HEK293 (cell line): ENCODE data around the gene TRAF3IP1.

Experiments used
- CTCF ChIA-PET: fragments of 350-600 bp; formaldehyde crosslinking; extraction: SDS; loops from one replicate; lab custom pipeline; 2021; ENCODE audit warnings: antibody characterized with exemption; lab: Yijun Ruan, JAX
- POLR2A ChIA-PET: fragments of 300-600 bp; formaldehyde crosslinking; extraction: SDS; loops from one replicate; lab custom pipeline; 2020; ENCODE audit warnings: antibody characterized with exemption, inconsistent platforms; lab: Yijun Ruan, JAX
- H3K27ac ChIP-seq: fragments of 200-500 bp; sonication (Bioruptor generic); 2 replicates; pipeline ENCODE4 v1.5.1; 2014; ENCODE audit warnings: low read depth, low read length, control low read depth, inconsistent platforms; ENCODE audit errors: extremely low read depth
- H3K36me3 ChIP-seq, 2 experiments: fragments of 200-500 bp in 1 of 2; sonication (Bioruptor generic) in 1 of 2; 1 replicate in 1 of 2; 2 replicates in 1 of 2; pipeline ENCODE4 v1.5.1; 2014 to 2017; ENCODE audit warnings: inconsistent platforms in 2 of 2, low read length in 2 of 2; ENCODE audit not compliant: control insufficient read depth in 2 of 2, insufficient read depth in 1 of 2
- H3K4me1 ChIP-seq: fragments of 200-500 bp; sonication (Bioruptor generic); 2 replicates; pipeline ENCODE4 v1.5.1; 2014; ENCODE audit warnings: mild to moderate bottlenecking, low read length, inconsistent platforms; ENCODE audit not compliant: control insufficient read depth, insufficient read depth
- H3K4me3 ChIP-seq: 2 replicates; pipeline ENCODE4 v1.5.1; 2011; ENCODE audit warnings: low read depth, mild to moderate bottlenecking, control low read depth, low read length, moderate library complexity
- H3K9me3 ChIP-seq: fragments of 200-500 bp; sonication (Bioruptor generic); 2 replicates; pipeline ENCODE4 v1.5.1; 2014; ENCODE audit warnings: low read depth, low read length, inconsistent platforms; ENCODE audit not compliant: control insufficient read depth, insufficient read depth
- GLI2 ChIP-seq: fragments of 450-650 bp; formaldehyde crosslinking; IDR thresholded peaks from 2 replicates; pipeline ENCODE4; 2017; ENCODE audit warnings: missing biosample characterization, missing genetic modification characterization, low read depth, borderline replicate concordance
- GLIS1 ChIP-seq: fragments of 450-650 bp; formaldehyde crosslinking; IDR thresholded peaks from 2 replicates; pipeline ENCODE4 v1.5.1; 2016; ENCODE audit warnings: missing biosample characterization, missing genetic modification characterization
- HOXA7 ChIP-seq: sonication (generic); formaldehyde crosslinking; IDR thresholded peaks from 2 replicates; pipeline ENCODE4 v1.8.1; 2022; ENCODE audit warnings: missing genetic modification reagents, borderline replicate concordance
- HOXD13 ChIP-seq: sonication (generic); formaldehyde crosslinking; IDR thresholded peaks from 2 replicates; pipeline ENCODE4 v1.8.0; 2022; ENCODE audit warnings: missing genetic modification reagents, borderline replicate concordance
- OVOL3 ChIP-seq: fragments of 450-650 bp; formaldehyde crosslinking; IDR thresholded peaks from 2 replicates; pipeline ENCODE4 v1.5.1; 2016; ENCODE audit warnings: missing biosample characterization, missing genetic modification characterization
- PRDM1 ChIP-seq: fragments of 450-650 bp; formaldehyde crosslinking; IDR thresholded peaks from 2 replicates; pipeline ENCODE4; 2016; ENCODE audit warnings: missing biosample characterization, missing genetic modification characterization
- REPIN1 ChIP-seq: fragments of 450-650 bp; formaldehyde crosslinking; IDR thresholded peaks from 2 replicates; pipeline ENCODE4 v1.5.1; 2017; ENCODE audit warnings: missing biosample characterization, missing genetic modification characterization, low read depth
- SCRT2 ChIP-seq: fragments of 450-650 bp; formaldehyde crosslinking; IDR thresholded peaks from 2 replicates; pipeline ENCODE4 v1.5.1; 2016; ENCODE audit warnings: missing biosample characterization, missing genetic modification characterization
- SP2 ChIP-seq: fragments of 450-650 bp; formaldehyde crosslinking; IDR thresholded peaks from 2 replicates; pipeline ENCODE4 v1.5.1; 2016; ENCODE audit warnings: missing biosample characterization, missing genetic modification characterization
- YY2 ChIP-seq: fragments of 450-650 bp; formaldehyde crosslinking; IDR thresholded peaks from 2 replicates; pipeline ENCODE4 v1.5.1; 2016; ENCODE audit warnings: missing biosample characterization, missing genetic modification characterization
- ZBTB21 ChIP-seq: fragments of 450-650 bp; formaldehyde crosslinking; IDR thresholded peaks from 2 replicates; pipeline ENCODE4 v1.5.1; 2017; ENCODE audit warnings: missing biosample characterization, missing genetic modification characterization
- ZFHX2 ChIP-seq: fragments of 450-650 bp; formaldehyde crosslinking; conservative IDR thresholded peaks from 2 replicates; pipeline ENCODE4 v1.5.1; 2016; ENCODE audit warnings: missing biosample characterization, missing genetic modification characterization
- ZNF19 ChIP-seq: fragments of 450-650 bp; formaldehyde crosslinking; IDR thresholded peaks from 2 replicates; pipeline ENCODE4; 2016; ENCODE audit warnings: missing biosample characterization, missing genetic modification characterization, low read depth
- ZNF214 ChIP-seq: fragments of 450-650 bp; formaldehyde crosslinking; IDR thresholded peaks from 2 replicates; pipeline ENCODE4 v1.5.1; 2017; ENCODE audit warnings: missing biosample characterization, mild to moderate bottlenecking, missing genetic modification characterization, borderline replicate concordance
- ZNF292 ChIP-seq: fragments of 450-650 bp; formaldehyde crosslinking; IDR thresholded peaks from 2 replicates; pipeline ENCODE4 v1.5.1; 2016; ENCODE audit warnings: low read depth, missing biosample characterization, missing genetic modification characterization, borderline replicate concordance
- ZNF488 ChIP-seq: fragments of 450-650 bp; formaldehyde crosslinking; IDR thresholded peaks from 2 replicates; pipeline ENCODE4 v1.5.1; 2016; ENCODE audit warnings: missing biosample characterization, missing genetic modification characterization
- ZNF518A ChIP-seq: fragments of 450-650 bp; formaldehyde crosslinking; conservative IDR thresholded peaks from 2 replicates; pipeline ENCODE4 v1.5.1; 2016; ENCODE audit warnings: low read depth, missing biosample characterization, missing genetic modification characterization
- ZNF596 ChIP-seq: fragments of 450-650 bp; IDR thresholded peaks from 2 replicates; pipeline ENCODE4 v1.5.0; 2018; ENCODE audit warnings: missing biosample characterization, mild to moderate bottlenecking, missing genetic modification characterization, moderate library complexity
- ZNF629 ChIP-seq: fragments of 450-650 bp; formaldehyde crosslinking; IDR thresholded peaks from 2 replicates; pipeline ENCODE4 v1.5.1; 2017; ENCODE audit warnings: missing biosample characterization, missing genetic modification characterization
- ZNF660 ChIP-seq: fragments of 450-650 bp; IDR thresholded peaks from 2 replicates; pipeline ENCODE4 v1.5.1; 2018; ENCODE audit warnings: missing biosample characterization, mild to moderate bottlenecking, missing genetic modification characterization
- ZNF843 ChIP-seq: fragments of 450-650 bp; formaldehyde crosslinking; IDR thresholded peaks from 2 replicates; pipeline ENCODE4 v1.5.1; 2016; ENCODE audit warnings: missing biosample characterization, missing genetic modification characterization
- TF ChIP-seq, protein P1 (sequence below): fragments of 450-650 bp; formaldehyde crosslinking; IDR thresholded peaks from 2 replicates; pipeline ENCODE4 v1.5.1; 2016; ENCODE audit warnings: missing biosample characterization, missing genetic modification characterization
- TF ChIP-seq, protein P2 (sequence below): fragments of 450-650 bp; formaldehyde crosslinking; IDR thresholded peaks from 2 replicates; pipeline ENCODE4 v1.5.1; 2017; ENCODE audit warnings: missing biosample characterization, missing genetic modification characterization
- TF ChIP-seq, protein P3 (sequence below): fragments of 450-650 bp; formaldehyde crosslinking; IDR thresholded peaks from 2 replicates; pipeline ENCODE4 v1.5.1; 2017; ENCODE audit warnings: missing biosample characterization, missing genetic modification characterization

Gene TRAF3IP1

GRCh38 chr2:238291550-238292281, 28.6 kb upstream of the TRAF3IP1 start:
- no peaks in the 10 kb centered on the region for H3K36me3 ChIP-seq
- ChIA-PET CTCF (interaction anchor here (2.1 kb wide), 1 partner anchor 28 kb away, joined by 11 read pairs; no protein-coding TSS in a partner anchor), POLR2A (no interaction called here)
- H3K4me1 ChIP-seq = peaks cover under 1% of the 10 kb centered on the region
- H3K9me3 ChIP-seq = no peaks in the 10 kb centered on the region
- TF ChIP-seq ZBTB21 (no peak), SCRT2 (tag by site-specific recombination) (no peak), OVOL3 (tag by site-specific recombination) (no peak), ZNF629 (tag by site-specific recombination) (no peak), HOXA7 (no peak), PRDM1 (tag by site-specific recombination) (no peak), REPIN1 (tag by site-specific recombination) (no peak), HOXD13 (CRISPR knock-in tag) (no peak), ZNF518A (tag by site-specific recombination) (no peak), ZNF19 (no peak), ZNF292 (tag by site-specific recombination) (no peak), GLIS1 (tag by site-specific recombination) (no peak), GLI2 (tag by site-specific recombination) (no peak)
- TF ChIP-seq, protein P1, sequence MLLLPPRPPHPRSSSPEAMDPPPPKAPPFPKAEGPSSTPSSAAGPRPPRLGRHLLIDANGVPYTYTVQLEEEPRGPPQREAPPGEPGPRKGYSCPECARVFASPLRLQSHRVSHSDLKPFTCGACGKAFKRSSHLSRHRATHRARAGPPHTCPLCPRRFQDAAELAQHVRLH = no peak
- no peak overlapping the region for H3K4me3 ChIP-seq
- H3K27ac ChIP-seq = no peak overlapping the region

DNA sequence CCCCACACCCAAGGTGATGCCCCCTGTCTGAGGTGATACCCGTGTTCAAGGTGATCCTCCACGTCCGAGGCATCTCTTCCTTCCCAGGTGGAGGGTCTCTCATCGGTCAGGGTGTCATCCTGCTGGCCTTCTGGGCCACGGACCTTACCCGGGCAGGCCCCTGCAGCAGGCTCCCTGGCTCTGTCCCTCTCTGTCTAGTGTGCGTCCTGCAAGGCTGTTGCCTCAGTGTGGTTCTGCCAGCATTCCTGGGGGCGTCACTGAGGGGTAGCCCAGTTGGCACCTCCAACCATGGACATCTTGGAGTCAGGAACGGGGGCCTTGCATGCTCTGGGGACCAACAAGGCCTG, 26.3 kb upstream of the TRAF3IP1 start:
- CTCF ChIA-PET = no interaction called here
- TF ChIP-seq ZNF214 (no peak), ZNF843 (tag by site-specific recombination) (no peak), ZNF488 (tag by site-specific recombination) (no peak), ZNF660 (tag by site-specific recombination) (no peak), YY2 (tag by site-specific recombination) (no peak), ZNF596 (tag by site-specific recombination) (no peak), SP2 (tag by site-specific recombination) (no peak), ZFHX2 (no peak)
- TF ChIP-seq, protein P2, sequence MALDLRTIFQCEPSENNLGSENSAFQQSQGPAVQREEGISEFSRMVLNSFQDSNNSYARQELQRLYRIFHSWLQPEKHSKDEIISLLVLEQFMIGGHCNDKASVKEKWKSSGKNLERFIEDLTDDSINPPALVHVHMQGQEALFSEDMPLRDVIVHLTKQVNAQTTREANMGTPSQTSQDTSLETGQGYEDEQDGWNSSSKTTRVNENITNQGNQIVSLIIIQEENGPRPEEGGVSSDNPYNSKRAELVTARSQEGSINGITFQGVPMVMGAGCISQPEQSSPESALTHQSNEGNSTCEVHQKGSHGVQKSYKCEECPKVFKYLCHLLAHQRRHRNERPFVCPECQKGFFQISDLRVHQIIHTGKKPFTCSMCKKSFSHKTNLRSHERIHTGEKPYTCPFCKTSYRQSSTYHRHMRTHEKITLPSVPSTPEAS (tag by site-specific recombination) = no peak
- TF ChIP-seq, protein P3, sequence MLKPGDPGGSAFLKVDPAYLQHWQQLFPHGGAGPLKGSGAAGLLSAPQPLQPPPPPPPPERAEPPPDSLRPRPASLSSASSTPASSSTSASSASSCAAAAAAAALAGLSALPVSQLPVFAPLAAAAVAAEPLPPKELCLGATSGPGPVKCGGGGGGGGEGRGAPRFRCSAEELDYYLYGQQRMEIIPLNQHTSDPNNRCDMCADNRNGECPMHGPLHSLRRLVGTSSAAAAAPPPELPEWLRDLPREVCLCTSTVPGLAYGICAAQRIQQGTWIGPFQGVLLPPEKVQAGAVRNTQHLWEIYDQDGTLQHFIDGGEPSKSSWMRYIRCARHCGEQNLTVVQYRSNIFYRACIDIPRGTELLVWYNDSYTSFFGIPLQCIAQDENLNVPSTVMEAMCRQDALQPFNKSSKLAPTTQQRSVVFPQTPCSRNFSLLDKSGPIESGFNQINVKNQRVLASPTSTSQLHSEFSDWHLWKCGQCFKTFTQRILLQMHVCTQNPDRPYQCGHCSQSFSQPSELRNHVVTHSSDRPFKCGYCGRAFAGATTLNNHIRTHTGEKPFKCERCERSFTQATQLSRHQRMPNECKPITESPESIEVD (tag by site-specific recombination) = no peak
- Histone ChIP-seq H3K4me1 (no peaks in the 10 kb centered on the region), H3K9me3 (no peaks in the 10 kb centered on the region), H3K27ac (no peak overlapping the region), H3K4me3 (no peak overlapping the region), H3K36me3 (no peaks in the 10 kb centered on the region)
- POLR2A ChIA-PET = no interaction called here
